ENCODE results near the gene PLD4.
"Not testable (repeated sequence)": the region's sequence is repeated elsewhere in the genome, so short reads cannot be mapped to it uniquely, and the experiment has no call there.

Gene PLD4

GRCh38 chr14:104898870-104899510 is 25.7 kb upstream of the PLD4 start:
- DNase-seq (ENCODE audit: low read depth in 3 of 3): no peak

- DNase-seq (ENCODE audit: low read depth in 3 of 3): no peak
Measured at GRCh38 chr14:104899781-104900180, 24.9 kb upstream of the PLD4 start.

GRCh38 chr14:104900639-104901512 is 23.8 kb upstream of the PLD4 start:
- no peak for DNase-seq (ENCODE audit: low read depth in 3 of 3)

GRCh38 chr14:104903990-104904389 is 20.7 kb upstream of the PLD4 start:
- no peak for DNase-seq (ENCODE audit: low read depth in 3 of 3)

GRCh38 chr14:104904650-104905578 is 19.8 kb upstream of the PLD4 start:
- DNase-seq (ENCODE audit: low read depth in 3 of 3): not testable (repeated sequence)

GRCh38 chr14:104905579-104905933 is 19.1 kb upstream of the PLD4 start:
- DNase-seq (ENCODE audit: low read depth in 3 of 3): not testable (repeated sequence)

- DNase-seq (ENCODE audit: low read depth in 3 of 3): no peak
Measured at GRCh38 chr14:104908303-104908702, 16.4 kb upstream of the PLD4 start.

GRCh38 chr14:104912053-104912452 is 12.6 kb upstream of the PLD4 start:
- no peak for DNase-seq (ENCODE audit: low read depth in 3 of 3)

- no peak for DNase-seq (ENCODE audit: low read depth in 3 of 3)
Measured at GRCh38 chr14:104913435-104913834, 11.2 kb upstream of the PLD4 start.

GRCh38 chr14:104917116-104917515 is 7.6 kb upstream of the PLD4 start:
- DNase-seq (ENCODE audit: low read depth in 3 of 3): no peak

- DNase-seq (ENCODE audit: low read depth in 3 of 3): no peak
Measured at GRCh38 chr14:104917993-104918392, 6.7 kb upstream of the PLD4 start.

GRCh38 chr14:104919152-104919992 is 5.3 kb upstream of the PLD4 start:
- DNase-seq (ENCODE audit: low read depth in 3 of 3): not testable (repeated sequence)

GRCh38 chr14:104919993-104920315 is 4.7 kb upstream of the PLD4 start:
- no peak for DNase-seq (ENCODE audit: low read depth in 3 of 3)

- DNase-seq (ENCODE audit: low read depth in 3 of 3): no peak
Measured at GRCh38 chr14:104923640-104924420, 849 bp upstream of the PLD4 start.

GRCh38 chr14:104925214-104925854 is 655 bp downstream of the PLD4 start:
- DNase-seq (ENCODE audit: low read depth in 3 of 3): no peak

- no peak for DNase-seq (ENCODE audit: low read depth in 3 of 3)
Measured at GRCh38 chr14:104925855-104926609, 1.4 kb downstream of the PLD4 start.

- DNase-seq (ENCODE audit: low read depth in 3 of 3): no peak
Measured at GRCh38 chr14:104926619-104927431, 2.1 kb downstream of the PLD4 start.

- DNase-seq (ENCODE audit: low read depth in 3 of 3): no peak
Measured at GRCh38 chr14:104927432-104927816, 2.7 kb downstream of the PLD4 start.

GRCh38 chr14:104927901-104928300 is 3.2 kb downstream of the PLD4 start:
- no peak for DNase-seq (ENCODE audit: low read depth in 3 of 3)
